HG03196 (cell line): ENCODE measurements around the gene HKDC1.
"Not testable (repeated sequence)": the region's sequence is repeated elsewhere in the genome, so short reads cannot be mapped to it uniquely, and the experiment has no call there.

Experiments
- ATAC-seq: cut with Tn5 transposase; IDR thresholded peaks from one replicate; pipeline ENCODE4 v1.9.1; 2021; ENCODE audit not compliant: unreplicated experiment

Gene HKDC1

GRCh38 chr10:69240455-69240854 is 20.3 kb downstream of the HKDC1 start:
- no peak for ATAC-seq

- ATAC-seq, result no peak
Observed at GRCh38 chr10:69241575-69241974, 21.4 kb downstream of the HKDC1 start.

- no peak for ATAC-seq
Observed at GRCh38 chr10:69242040-69242851, 22.1 kb downstream of the HKDC1 start.

- ATAC-seq, result no peak
Observed at GRCh38 chr10:69242852-69243212, 22.7 kb downstream of the HKDC1 start.

GRCh38 chr10:69243817-69244216 is 23.7 kb downstream of the HKDC1 start:
- ATAC-seq, result no peak

GRCh38 chr10:69246036-69246435 is 25.9 kb downstream of the HKDC1 start:
- no peak for ATAC-seq

GRCh38 chr10:69246581-69247312 is 26.6 kb downstream of the HKDC1 start:
- ATAC-seq, result no peak

GRCh38 chr10:69247313-69247710 is 27.2 kb downstream of the HKDC1 start:
- ATAC-seq, result no peak

GRCh38 chr10:69248117-69248730 is 28.1 kb downstream of the HKDC1 start:
- ATAC-seq, result no peak

GRCh38 chr10:69250041-69250440 is 29.9 kb downstream of the HKDC1 start:
- no peak for ATAC-seq

- not testable (repeated sequence) for ATAC-seq
Observed at GRCh38 chr10:69251417-69251816, 31.3 kb downstream of the HKDC1 start.

- ATAC-seq, result no peak
Observed at GRCh38 chr10:69253171-69253570, 33.0 kb downstream of the HKDC1 start.

GRCh38 chr10:69254877-69255276 is 34.7 kb downstream of the HKDC1 start:
- no peak for ATAC-seq

GRCh38 chr10:69259547-69260243 is 39.6 kb downstream of the HKDC1 start:
- ATAC-seq, result no peak

GRCh38 chr10:69261184-69261583 is 41.1 kb downstream of the HKDC1 start:
- ATAC-seq, result no peak

GRCh38 chr10:69262292-69262751 is 42.2 kb downstream of the HKDC1 start:
- no peak for ATAC-seq

GRCh38 chr10:69265521-69265920 is 45.4 kb downstream of the HKDC1 start:
- ATAC-seq, result no peak

GRCh38 chr10:69268761-69269416 is 48.8 kb downstream of the HKDC1 start:
- no peak for ATAC-seq

- no peak for ATAC-seq
Observed at GRCh38 chr10:69269761-69270160, 49.6 kb downstream of the HKDC1 start.

- no peak for ATAC-seq
Observed at GRCh38 chr10:69270990-69271389, 50.9 kb downstream of the HKDC1 start.

- no peak for ATAC-seq
Observed at GRCh38 chr10:69272624-69273023, 52.5 kb downstream of the HKDC1 start.
